Hepatocyte (in vitro differentiated cells): Measurements from ENCODE around the gene KMT2B. TPM values are rescaled to one million over a fixed set of nuclear protein-coding genes. Genes with fewer than 3 reads are reported as not detected.
"Not testable (repeated sequence)": the region's sequence is repeated elsewhere in the genome, so short reads cannot be mapped to it uniquely, and the experiment has no call there.

Source experiments
- DNase-seq: peaks from one replicate; pipeline ENCODE4 v3.0.0-alpha.2; 2016; ENCODE audit warnings: low spot score
- H2AFZ ChIP-seq: fragments of 200-600 bp; sonication (generic); 2 replicates; pipeline ENCODE4 v1.6.0; 2016; ENCODE audit warnings: antibody characterized with exemption, mild to moderate bottlenecking
- H3K27ac ChIP-seq: fragments of 200-600 bp; sonication (generic); 2 replicates; pipeline ENCODE4 v1.5.1; 2016; ENCODE audit warnings: mild to moderate bottlenecking
- H3K27me3 ChIP-seq: fragments of 200-600 bp; sonication (generic); 2 replicates; pipeline ENCODE4 v1.6.1; 2016
- H3K36me3 ChIP-seq: fragments of 200-600 bp; sonication (generic); replicated peaks from 2 replicates; pipeline ENCODE4 v1.5.1; 2016; ENCODE audit warnings: low read depth; ENCODE audit not compliant: insufficient read depth
- H3K4me1 ChIP-seq: fragments of 200-600 bp; sonication (generic); 2 replicates; pipeline ENCODE4 v1.5.1; 2016; ENCODE audit warnings: mild to moderate bottlenecking, moderate library complexity; ENCODE audit not compliant: insufficient read depth
- H3K4me2 ChIP-seq: fragments of 200-600 bp; sonication (generic); 2 replicates; pipeline ENCODE4 v1.6.0; 2016
- H3K4me3 ChIP-seq: fragments of 200-600 bp; sonication (generic); 2 replicates; pipeline ENCODE4 v1.5.1; 2016; ENCODE audit warnings: mild to moderate bottlenecking
- H3K79me2 ChIP-seq: fragments of 200-600 bp; sonication (generic); 2 replicates; pipeline ENCODE4 v1.6.0; 2017; ENCODE audit warnings: mild to moderate bottlenecking
- H3K9me2 ChIP-seq: fragments of 200-600 bp; sonication (generic); replicated peaks from 2 replicates; pipeline ENCODE4 v1.6.0; 2017; ENCODE audit warnings: mild to moderate bottlenecking; ENCODE audit not compliant: insufficient read depth
- H3K9me3 ChIP-seq: fragments of 200-600 bp; sonication (generic); 2 replicates; pipeline ENCODE4 v1.5.1; 2016; ENCODE audit warnings: low read depth, mild to moderate bottlenecking
- H4K20me1 ChIP-seq: fragments of 200-600 bp; sonication (generic); 2 replicates; pipeline ENCODE4 v1.6.0; 2016; ENCODE audit warnings: mild to moderate bottlenecking; ENCODE audit not compliant: insufficient read depth, poor library complexity, severe bottlenecking
- CTCF ChIP-seq: fragments of 200-600 bp; sonication (generic); IDR thresholded peaks from 2 replicates; pipeline ENCODE4 v1.5.1; 2016; ENCODE audit warnings: antibody characterized with exemption, mild to moderate bottlenecking; ENCODE audit not compliant: poor library complexity
- EZH2 ChIP-seq: fragments of 200-600 bp; sonication (generic); IDR thresholded peaks from 2 replicates; pipeline ENCODE4 v1.6.1; 2016; ENCODE audit warnings: antibody characterized with exemption, mild to moderate bottlenecking, borderline replicate concordance
- EZH2phosphoT487 ChIP-seq: fragments of 200-600 bp; sonication (generic); IDR thresholded peaks from one replicate; pipeline ENCODE4 v1.6.1; 2018; ENCODE audit warnings: antibody characterized with exemption, mild to moderate bottlenecking, low read depth, moderate library complexity; ENCODE audit not compliant: unreplicated experiment, severe bottlenecking
- WGBS: methylation state at CpG from one replicate; pipeline ENCODE4 v1.1.6; 2016; ENCODE audit warnings: low lambda C conversion rate; ENCODE audit errors: missing lambda C conversion rate; 5-methylcytosine and 5-hydroxymethylcytosine counted together
- polyA plus RNA-seq: library from polyadenylated mRNA; unstranded; fragments of >200 nt; fragmentation: Nextera tagmentation; extraction: Ambion mirVana; gene quantifications from 2 replicates; pipeline ENCODE4 v1.2.1, GENCODE V29; 2016
- total RNA-seq: library from RNA; depleted of rRNA; stranded (reverse); fragments of >200 nt; gene quantifications from 2 replicates; pipeline ENCODE4 v1.2.3, GENCODE V29; 2014

Gene KMT2B
- total and polyA plus RNA-seq, 2 experiments from 2014 or later = 9.3 to 12.8 TPM

GRCh38 chr19:35675589-35676140 is 42.1 kb upstream of the KMT2B start:
- no peaks in the 10 kb centered on the region for H3K36me3 ChIP-seq
- no peaks in the 10 kb centered on the region for H3K4me1 ChIP-seq
- 83% methylated on average over 14 of the region's 15 CpGs for WGBS
- no peaks in the 10 kb centered on the region for H3K9me3 ChIP-seq
- H3K4me2 ChIP-seq = no peak overlapping the region
- H3K27ac ChIP-seq = no peak overlapping the region
- no peak overlapping the region for H2AFZ ChIP-seq
- no peaks in the 10 kb centered on the region for H4K20me1 ChIP-seq
- DNase-seq = no peak
- no peaks in the 10 kb centered on the region for H3K27me3 ChIP-seq
- no peaks in the 10 kb centered on the region for H3K9me2 ChIP-seq
- H3K79me2 ChIP-seq = no peaks in the 10 kb centered on the region
- no peak overlapping the region for H3K4me3 ChIP-seq
- no peak for TF ChIP-seq EZH2
- no peak for TF ChIP-seq EZH2phosphoT487
- TF ChIP-seq CTCF = no peak

- no peak overlapping the region for H3K4me2 ChIP-seq
- no peaks in the 10 kb centered on the region for H3K4me1 ChIP-seq
- no peaks in the 10 kb centered on the region for H3K27me3 ChIP-seq
Observed at GRCh38 chr19:35689836-35690235, 28.0 kb upstream of the KMT2B start.

GRCh38 chr19:35691106-35691505 is 26.7 kb upstream of the KMT2B start:
- DNase-seq, H3K27me3 ChIP-seq, H3K79me2 ChIP-seq, H3K27ac ChIP-seq, H3K4me2 ChIP-seq, H4K20me1 ChIP-seq, H3K9me2 ChIP-seq, H2AFZ ChIP-seq, H3K4me1 ChIP-seq, H3K4me3 ChIP-seq, H3K9me3 ChIP-seq, H3K36me3 ChIP-seq: not testable (repeated sequence)
- WGBS = 97% methylated on average over 15 of the region's 37 CpGs

More at GRCh38 chr19:35689836-35690235, 28.0 kb upstream of the KMT2B start:
- no peak overlapping the region for H3K27ac ChIP-seq
- no peak overlapping the region for H3K4me3 ChIP-seq
- H4K20me1 ChIP-seq = no peaks in the 10 kb centered on the region
- 90% methylated on average over 4 of the region's 4 CpGs for WGBS
- no peak overlapping the region for H2AFZ ChIP-seq
- no peaks in the 10 kb centered on the region for H3K9me2 ChIP-seq
- TF ChIP-seq EZH2phosphoT487 (no peak), EZH2 (no peak), CTCF (no peak)
- H3K9me3 ChIP-seq = no peaks in the 10 kb centered on the region
- H3K36me3 ChIP-seq = no peaks in the 10 kb centered on the region
- DNase-seq = no peak
- no peaks in the 10 kb centered on the region for H3K79me2 ChIP-seq

- DNase-seq = no peak
- 81% methylated on average over 11 of the region's 11 CpGs for WGBS
- TF ChIP-seq EZH2 (no peak), EZH2phosphoT487 (no peak), CTCF (no peak)
- no peaks in the 10 kb centered on the region for H3K9me3 ChIP-seq
- H3K27me3 ChIP-seq = no peaks in the 10 kb centered on the region
- no peak overlapping the region for H3K27ac ChIP-seq
- H3K9me2 ChIP-seq = no peaks in the 10 kb centered on the region
- no peak overlapping the region for H2AFZ ChIP-seq
- no peaks in the 10 kb centered on the region for H3K79me2 ChIP-seq
- H3K36me3 ChIP-seq = no peaks in the 10 kb centered on the region
- no peak overlapping the region for H3K4me3 ChIP-seq
- H4K20me1 ChIP-seq = no peaks in the 10 kb centered on the region
- no peak overlapping the region for H3K4me2 ChIP-seq
- no peaks in the 10 kb centered on the region for H3K4me1 ChIP-seq
Observed at GRCh38 chr19:35692010-35692409, 25.8 kb upstream of the KMT2B start.
